GM18498 (cell line): ENCODE data around the gene LCE6A.

Source experiments
- ATAC-seq: cut with Tn5 transposase; IDR thresholded peaks from one replicate; pipeline ENCODE4 v1.9.1; 2021; ENCODE audit warnings: mild to moderate bottlenecking, moderate library complexity; ENCODE audit not compliant: unreplicated experiment

Gene LCE6A

GRCh38 chr1:152842556-152842955 is at the start of gene LCE6A:
TSS of gene LCE6A (plus strand) at chr1:152842856. CDS start at chr1:152843521, 665 bp downstream.
- ATAC-seq, result no peak

GRCh38 chr1:152795686-152796085 is 47.0 kb upstream of the LCE6A start:
- ATAC-seq, result no peak

- ATAC-seq, result no peak
Measured at GRCh38 chr1:152796421-152796820, 46.2 kb upstream of the LCE6A start, which contains the start of gene LCE1D. TSS of gene LCE1D (plus strand) at chr1:152796721. CDS start at chr1:152797795, 1,074 bp downstream.

- ATAC-seq, result no peak
Measured at GRCh38 chr1:152801333-152801732, 41.3 kb upstream of the LCE6A start.

- ATAC-seq, result no peak
Measured at GRCh38 chr1:152806576-152806975, 36.1 kb upstream of the LCE6A start, which contains the start of gene LCE1C. TSS of gene LCE1C (minus strand) at chr1:152806651. CDS start at chr1:152805478, 1,173 bp downstream.

- no peak for ATAC-seq
Measured at GRCh38 chr1:152811050-152811449, 31.6 kb upstream of the LCE6A start.

- no peak for ATAC-seq
Measured at GRCh38 chr1:152811671-152812070, 31.0 kb upstream of the LCE6A start, which contains the start of gene LCE1B. TSS of gene LCE1B (plus strand) at chr1:152811971. CDS start at chr1:152812447, 476 bp downstream.

GRCh38 chr1:152817309-152817708 is 25.3 kb upstream of the LCE6A start:
- ATAC-seq, result no peak

- no peak for ATAC-seq
Measured at GRCh38 chr1:152823294-152823693, 19.4 kb upstream of the LCE6A start.

- no peak for ATAC-seq
Measured at GRCh38 chr1:152824964-152825363, 17.7 kb upstream of the LCE6A start.

- ATAC-seq, result no peak
Measured at GRCh38 chr1:152827173-152827572, 15.5 kb upstream of the LCE6A start, which contains the start of gene LCE1A. TSS of gene LCE1A (plus strand) at chr1:152827473. CDS start at chr1:152827473, 0 bp downstream.

- ATAC-seq, result no peak
Measured at GRCh38 chr1:152836870-152837269, 5.8 kb upstream of the LCE6A start.

- ATAC-seq, result no peak
Measured at GRCh38 chr1:152855661-152856060, 13.0 kb downstream of the LCE6A start.

GRCh38 chr1:152858062-152858461 is 15.4 kb downstream of the LCE6A start:
- no peak for ATAC-seq

GRCh38 chr1:152859696-152860095 is 17.0 kb downstream of the LCE6A start, which contains the start of gene LCE7A:
TSS of gene LCE7A (plus strand) at chr1:152859996. CDS start at chr1:152860698, 702 bp downstream.
- ATAC-seq, result no peak

- ATAC-seq, result no peak
Measured at GRCh38 chr1:152860129-152860528, 17.5 kb downstream of the LCE6A start.

GRCh38 chr1:152861374-152861773 is 18.7 kb downstream of the LCE6A start:
- ATAC-seq, result no peak

- ATAC-seq, result no peak
Measured at GRCh38 chr1:152864443-152864842, 21.8 kb downstream of the LCE6A start.

GRCh38 chr1:152866321-152866720 is 23.7 kb downstream of the LCE6A start:
- no peak for ATAC-seq

GRCh38 chr1:152869808-152870419 is 27.3 kb downstream of the LCE6A start:
- peak; percentile 71 for ATAC-seq

GRCh38 chr1:152870831-152871730 is 28.4 kb downstream of the LCE6A start:
- ATAC-seq, result no peak

GRCh38 chr1:152871731-152872126 is 29.1 kb downstream of the LCE6A start:
- ATAC-seq, result no peak
